SK-N-SH treated with all-trans-retinoic acid at 6 μM for 48 hours (cell line): ENCODE measurements around the gene BMS1.
"Not testable (repeated sequence)": the region's sequence is repeated elsewhere in the genome, so short reads cannot be mapped to it uniquely, and the experiment has no call there.

ENCODE experiments used
- ATAC-seq: fragments of 200-7000 bp; cut with Tn5 transposase; 3 replicates; pipeline ENCODE4 v1.9.1; 2020; ENCODE audit warnings: mild to moderate bottlenecking, moderate library complexity
- ARNTL ChIP-seq: fragments of 450-650 bp; formaldehyde crosslinking; IDR thresholded peaks from 2 replicates; pipeline ENCODE4 v1.5.0; 2020; ENCODE audit warnings: low read depth, mild to moderate bottlenecking, moderate library complexity, borderline replicate concordance
- BACH2 ChIP-seq: fragments of 250-450 bp; sonication (Bioruptor Pico); IDR thresholded peaks from 2 replicates; pipeline ENCODE4 v1.9.0; 2021; ENCODE audit warnings: mild to moderate bottlenecking, borderline replicate concordance
- CREB5 ChIP-seq: fragments of 250-450 bp; sonication (Bioruptor Pico); IDR thresholded peaks from 2 replicates; pipeline ENCODE4 v1.5.1; 2020; ENCODE audit warnings: low read depth, mild to moderate bottlenecking, moderate library complexity
- CSDC2 ChIP-seq: fragments of 250-450 bp; sonication (Bioruptor Pico); IDR thresholded peaks from 2 replicates; pipeline ENCODE4 v1.5.0; 2020; ENCODE audit warnings: mild to moderate bottlenecking, moderate library complexity
- ESRRG ChIP-seq: fragments of 250-450 bp; sonication (Bioruptor Pico); IDR thresholded peaks from 2 replicates; pipeline ENCODE4 v1.6.1; 2021; ENCODE audit warnings: mild to moderate bottlenecking
- GLIS3 ChIP-seq: fragments of 250-450 bp; sonication (Bioruptor Pico); IDR thresholded peaks from 2 replicates; pipeline ENCODE4 v1.5.0; 2020; ENCODE audit warnings: mild to moderate bottlenecking, moderate library complexity
- ISL1 ChIP-seq: fragments of 250-450 bp; sonication (Bioruptor Pico); IDR thresholded peaks from 2 replicates; pipeline ENCODE4 v2.1.2; 2022; ENCODE audit warnings: mild to moderate bottlenecking, moderate library complexity
- OSR1 ChIP-seq: fragments of 250-450 bp; sonication (Bioruptor Pico); IDR thresholded peaks from 2 replicates; pipeline ENCODE4 v1.8.0; 2022; ENCODE audit warnings: moderate library complexity, mild to moderate bottlenecking, inconsistent platforms
- RARB ChIP-seq: fragments of 250-450 bp; sonication (Bioruptor Pico); IDR thresholded peaks from 2 replicates; pipeline ENCODE4 v1.8.0; 2021; ENCODE audit warnings: mild to moderate bottlenecking, moderate library complexity
- SNAI2 ChIP-seq: fragments of 250-450 bp; sonication (Bioruptor Pico); IDR thresholded peaks from 2 replicates; pipeline ENCODE4 v1.5.0; 2020; ENCODE audit warnings: mild to moderate bottlenecking, moderate library complexity
- TCF4 ChIP-seq: fragments of 250-450 bp; sonication (Bioruptor Pico); IDR thresholded peaks from 2 replicates; pipeline ENCODE4 v1.8.0; 2021; ENCODE audit warnings: mild to moderate bottlenecking, moderate library complexity, borderline replicate concordance
- TSHZ2 ChIP-seq: fragments of 250-450 bp; sonication (Bioruptor Pico); IDR thresholded peaks from 2 replicates; pipeline ENCODE4 v1.5.0; 2020; ENCODE audit warnings: mild to moderate bottlenecking, moderate library complexity
- ZC3H10 ChIP-seq: fragments of 250-450 bp; sonication (Bioruptor Pico); IDR thresholded peaks from 2 replicates; pipeline ENCODE4 v1.5.1; 2021; ENCODE audit warnings: mild to moderate bottlenecking, moderate library complexity
- ZFP3 ChIP-seq: fragments of 250-450 bp; sonication (Bioruptor Pico); IDR thresholded peaks from 2 replicates; pipeline ENCODE4 v1.5.0; 2020; ENCODE audit warnings: mild to moderate bottlenecking, moderate library complexity
- ZFP30 ChIP-seq: fragments of 450-650 bp; formaldehyde crosslinking; IDR thresholded peaks from 2 replicates; pipeline ENCODE4 v1.5.0; 2022; ENCODE audit warnings: mild to moderate bottlenecking, moderate library complexity
- ZNF565 ChIP-seq: fragments of 450-650 bp; formaldehyde crosslinking; conservative IDR thresholded peaks from 2 replicates; pipeline ENCODE4 v1.5.0; 2020; ENCODE audit warnings: low read depth, mild to moderate bottlenecking, moderate library complexity
- ZNF70 ChIP-seq: fragments of 450-650 bp; formaldehyde crosslinking; IDR thresholded peaks from 2 replicates; pipeline ENCODE4 v1.5.0; 2020; ENCODE audit warnings: mild to moderate bottlenecking, moderate library complexity
- ZNF8 ChIP-seq: fragments of 450-650 bp; formaldehyde crosslinking; IDR thresholded peaks from 2 replicates; pipeline ENCODE4 v1.5.0; 2020; ENCODE audit warnings: mild to moderate bottlenecking, moderate library complexity
- TF ChIP-seq, protein P1 (sequence below): fragments of 250-450 bp; sonication (Bioruptor Pico); IDR thresholded peaks from 2 replicates; pipeline ENCODE4 v1.8.0; 2021; ENCODE audit warnings: low read depth, mild to moderate bottlenecking, moderate library complexity, borderline replicate concordance

BMS1 gene

DNA sequence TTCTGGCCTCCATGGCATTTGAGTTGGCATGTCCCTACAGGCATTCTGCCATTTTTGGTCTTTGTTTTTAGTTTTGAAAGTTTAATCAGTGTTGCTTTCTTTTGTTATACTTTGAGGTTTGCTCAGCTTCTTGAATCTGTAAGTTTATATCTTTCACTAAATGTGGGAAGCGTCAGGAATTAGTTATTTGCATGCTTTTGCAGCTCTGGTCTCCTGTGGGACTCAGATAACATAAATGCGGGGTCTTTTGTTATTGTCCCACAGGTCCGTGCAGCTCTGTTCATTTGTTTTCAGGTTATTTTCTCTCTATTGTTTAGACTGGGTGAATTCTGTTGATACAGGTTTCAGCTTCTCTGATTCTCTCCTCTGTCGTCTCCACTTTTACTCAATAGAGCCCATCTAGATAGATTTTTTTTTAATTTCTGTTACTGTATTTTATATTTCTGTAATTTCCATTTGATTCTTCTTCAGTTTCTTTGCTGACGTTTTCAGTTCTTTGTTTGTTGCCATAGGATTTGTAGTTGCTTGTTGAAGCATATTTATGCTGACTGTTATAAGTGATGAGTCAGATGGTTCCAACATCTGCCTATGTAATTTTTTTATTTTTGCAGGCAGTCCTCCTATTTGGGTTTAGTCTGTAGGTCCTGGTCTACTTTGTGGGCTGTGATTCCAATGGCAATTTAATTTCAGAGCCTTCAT, 31.5 kb downstream of the BMS1 start:
- not testable (repeated sequence) for ATAC-seq
- TF ChIP-seq ZFP30 (CRISPR knock-in tag): peak; percentile 95

DNA sequence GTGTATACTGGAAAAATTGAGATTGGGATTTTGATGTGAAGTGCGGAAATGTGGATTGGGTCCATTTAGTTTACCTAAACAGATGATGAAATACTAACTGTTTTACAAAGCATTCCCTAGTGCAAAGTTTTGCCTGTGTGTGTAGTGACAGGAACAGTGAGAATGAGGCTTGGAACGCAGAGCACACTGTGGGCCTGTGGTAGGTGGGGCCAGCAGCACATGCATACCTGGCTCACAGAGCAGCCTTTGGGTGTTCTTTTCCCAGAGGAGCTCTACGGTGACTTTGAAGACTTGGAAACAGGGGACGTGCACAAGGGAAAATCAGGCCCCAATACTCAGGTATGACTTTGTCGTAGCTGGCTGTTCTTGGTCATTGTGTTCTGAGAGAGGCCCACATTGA, 33.7 kb downstream of the BMS1 start:
- not testable (repeated sequence) for ATAC-seq

DNA sequence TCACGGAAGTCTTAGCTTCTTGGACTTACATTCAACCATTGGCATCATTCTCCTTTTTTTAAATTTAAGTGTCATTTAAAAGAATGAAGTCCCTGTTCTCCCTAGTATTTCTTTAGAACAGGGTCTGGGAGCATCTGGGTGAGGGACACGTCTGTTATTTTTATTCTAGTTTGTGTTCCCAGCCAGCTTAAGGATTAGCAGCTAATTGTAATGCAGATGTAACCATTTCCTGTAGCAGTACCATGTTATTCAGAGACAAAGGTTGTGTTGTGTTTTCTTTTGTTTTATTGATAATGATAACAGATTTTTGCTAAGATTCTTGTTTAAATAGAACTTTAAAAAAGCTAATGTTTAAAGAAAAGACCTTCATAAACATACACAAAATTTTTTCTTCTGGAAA, 34.3 kb downstream of the BMS1 start:
- no peak for ATAC-seq
- TF ChIP-seq SNAI2 (no peak), OSR1 (no peak), TSHZ2 (CRISPR knock-in tag) (no peak), CSDC2 (CRISPR knock-in tag) (no peak), ISL1 (CRISPR knock-in tag) (no peak), BACH2 (CRISPR knock-in tag) (no peak), GLIS3 (no peak), ZFP30 (CRISPR knock-in tag) (no peak), ZNF565 (CRISPR knock-in tag) (no peak)

GRCh38 chr10:42817417-42817816, 34.8 kb downstream of the BMS1 start:
- not testable (repeated sequence) for ATAC-seq

DNA sequence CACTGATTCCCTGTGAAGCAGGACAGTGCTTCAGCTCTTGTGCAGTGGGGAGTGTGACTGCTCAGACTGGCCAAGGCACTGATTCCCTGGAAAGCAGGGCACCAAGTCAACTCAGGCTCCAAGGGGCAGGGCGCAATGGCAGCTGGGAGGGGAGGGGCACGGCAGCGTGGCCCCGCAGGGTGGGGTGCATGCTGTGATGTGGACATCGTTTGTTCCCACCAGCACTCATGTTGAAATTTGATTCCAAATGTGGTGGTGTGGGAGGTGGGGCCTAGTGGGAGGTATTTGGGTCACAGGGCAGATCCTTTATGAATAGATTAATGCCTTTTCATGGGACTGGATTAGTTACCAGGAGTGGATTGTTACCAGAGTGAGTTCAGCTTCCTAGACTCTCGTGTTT, 44.2 kb downstream of the BMS1 start:
- not testable (repeated sequence) for ATAC-seq

DNA sequence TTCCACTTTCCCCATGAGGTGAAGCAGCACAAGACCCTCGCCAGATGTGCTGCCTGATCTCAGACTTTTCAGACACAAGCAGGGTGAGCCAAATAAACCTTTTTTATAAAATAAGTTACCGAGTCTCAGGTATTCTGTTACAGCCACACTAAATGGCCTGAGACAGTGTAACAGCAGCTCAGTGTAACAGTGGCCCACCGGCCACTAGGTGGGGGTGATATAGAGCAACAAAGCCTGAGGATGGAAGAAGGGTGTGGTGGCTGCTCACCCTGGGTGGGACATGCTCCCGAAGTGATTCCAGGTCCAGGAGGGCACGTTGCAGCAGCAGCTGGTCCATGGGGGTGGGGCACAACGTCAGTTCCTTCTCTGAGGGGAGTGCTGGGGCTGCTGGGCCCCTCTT, 44.6 kb downstream of the BMS1 start:
- no peak for ATAC-seq
- TF ChIP-seq CREB5 (CRISPR knock-in tag): no peak
- no peak for TF ChIP-seq OSR1
- no peak for TF ChIP-seq ZNF8
- no peak for TF ChIP-seq ISL1 (CRISPR knock-in tag)
- TF ChIP-seq TSHZ2 (CRISPR knock-in tag): no peak
- TF ChIP-seq GLIS3: no peak
- TF ChIP-seq ESRRG (CRISPR knock-in tag): no peak
- no peak for TF ChIP-seq ZC3H10 (CRISPR knock-in tag)
- TF ChIP-seq, protein P1, sequence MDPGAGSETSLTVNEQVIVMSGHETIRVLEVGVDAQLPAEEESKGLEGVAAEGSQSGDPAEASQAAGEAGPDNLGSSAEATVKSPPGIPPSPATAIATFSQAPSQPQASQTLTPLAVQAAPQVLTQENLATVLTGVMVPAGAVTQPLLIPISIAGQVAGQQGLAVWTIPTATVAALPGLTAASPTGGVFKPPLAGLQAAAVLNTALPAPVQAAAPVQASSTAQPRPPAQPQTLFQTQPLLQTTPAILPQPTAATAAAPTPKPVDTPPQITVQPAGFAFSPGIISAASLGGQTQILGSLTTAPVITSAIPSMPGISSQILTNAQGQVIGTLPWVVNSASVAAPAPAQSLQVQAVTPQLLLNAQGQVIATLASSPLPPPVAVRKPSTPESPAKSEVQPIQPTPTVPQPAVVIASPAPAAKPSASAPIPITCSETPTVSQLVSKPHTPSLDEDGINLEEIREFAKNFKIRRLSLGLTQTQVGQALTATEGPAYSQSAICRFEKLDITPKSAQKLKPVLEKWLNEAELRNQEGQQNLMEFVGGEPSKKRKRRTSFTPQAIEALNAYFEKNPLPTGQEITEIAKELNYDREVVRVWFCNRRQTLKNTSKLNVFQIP (CRISPR knock-in tag): no peak
- TF ChIP-seq ZFP3 (CRISPR knock-in tag): no peak
- no peak for TF ChIP-seq CSDC2 (CRISPR knock-in tag)
- no peak for TF ChIP-seq ZNF70
- TF ChIP-seq ARNTL: no peak
- TF ChIP-seq RARB: no peak
- no peak for TF ChIP-seq SNAI2
- TF ChIP-seq ZFP30 (CRISPR knock-in tag): no peak
- TF ChIP-seq TCF4 (CRISPR knock-in tag): no peak
- TF ChIP-seq, all 23 proteins: peak for 0

- not testable (repeated sequence) for ATAC-seq
These were observed 45.8 kb downstream of the BMS1 start for GRCh38 chr10:42828391-42828790.
